Measurements from ENCODE around the gene PSD2. TPM values are rescaled to one million over a fixed set of nuclear protein-coding genes. Genes with fewer than 3 reads are reported as not detected.

The PSD2 gene
- total RNA-seq, 1 donor from 2014 or later: 0.52 TPM

GRCh38 chr5:139843991-139844390 lies 48.4 kb downstream of the PSD2 start:
- peaks cover 5 to 13% (median 11%) of the 10 kb centered on the region in 3 donors for H3K4me1 ChIP-seq (ENCODE audit: control insufficient read depth in 3 of 3, insufficient read depth in 3 of 3, low read length in 3 of 3)
- H3K9me3 ChIP-seq (ENCODE audit: control insufficient read depth in 3 of 3, low read length in 3 of 3): no peaks in the 10 kb centered on the region
- no peak overlapping the region for H3K4me3 ChIP-seq (ENCODE audit: low read length in 3 of 3)
- no peak overlapping the region for H3K27ac ChIP-seq (ENCODE audit: low read depth, low read length)
- peaks cover 0 to 4% (median 0%) of the 10 kb centered on the region in 3 donors for H3K27me3 ChIP-seq (ENCODE audit: control insufficient read depth in 3 of 3, insufficient read depth in 3 of 3, low read length in 3 of 3)
- no peaks in the 10 kb centered on the region for H3K36me3 ChIP-seq (ENCODE audit: control insufficient read depth in 3 of 3, insufficient read depth in 3 of 3, low read length in 3 of 3)
- H3K9ac ChIP-seq (ENCODE audit: low read depth in 1 of 3, low read length in 3 of 3): no peak overlapping the region

GRCh38 chr5:139844472-139845145 lies 49.0 kb downstream of the PSD2 start:
- Histone ChIP-seq H3K4me1 (ENCODE audit: control insufficient read depth in 3 of 3, insufficient read depth in 3 of 3, low read length in 3 of 3) (peaks cover 5 to 13% (median 11%) of the 10 kb centered on the region in 3 donors), H3K27ac (ENCODE audit: low read depth, low read length) (no peak overlapping the region), H3K9ac (ENCODE audit: low read depth in 1 of 3, low read length in 3 of 3) (no peak overlapping the region), H3K36me3 (ENCODE audit: control insufficient read depth in 3 of 3, insufficient read depth in 3 of 3, low read length in 3 of 3) (no peaks in the 10 kb centered on the region), H3K27me3 (ENCODE audit: control insufficient read depth in 3 of 3, insufficient read depth in 3 of 3, low read length in 3 of 3) (peaks cover 0 to 4% (median 0%) of the 10 kb centered on the region in 3 donors), H3K4me3 (ENCODE audit: low read length in 3 of 3) (no peak overlapping the region), H3K9me3 (ENCODE audit: control insufficient read depth in 3 of 3, low read length in 3 of 3) (no peaks in the 10 kb centered on the region)

- H3K27me3 ChIP-seq (ENCODE audit: control insufficient read depth in 3 of 3, insufficient read depth in 3 of 3, low read length in 3 of 3): peaks cover 0 to 4% (median 0%) of the 10 kb centered on the region in 3 donors
- H3K4me3 ChIP-seq (ENCODE audit: low read length in 3 of 3): no peak overlapping the region
- H3K36me3 ChIP-seq (ENCODE audit: control insufficient read depth in 3 of 3, insufficient read depth in 3 of 3, low read length in 3 of 3): no peaks in the 10 kb centered on the region
- H3K9me3 ChIP-seq (ENCODE audit: control insufficient read depth in 3 of 3, low read length in 3 of 3): no peaks in the 10 kb centered on the region
- no peak overlapping the region for H3K27ac ChIP-seq (ENCODE audit: low read depth, low read length)
- peak overlapping the region in 2 of 3 donors; percentile 16 to 57 for H3K9ac ChIP-seq (ENCODE audit: low read depth in 1 of 3, low read length in 3 of 3)
- peaks cover 5 to 13% (median 11%) of the 10 kb centered on the region in 3 donors for H3K4me1 ChIP-seq (ENCODE audit: control insufficient read depth in 3 of 3, insufficient read depth in 3 of 3, low read length in 3 of 3)
Measured at GRCh38 chr5:139845846-139846681, 50.5 kb downstream of the PSD2 start.

- peaks cover 0 to 4% (median 0%) of the 10 kb centered on the region in 3 donors for H3K27me3 ChIP-seq (ENCODE audit: control insufficient read depth in 3 of 3, insufficient read depth in 3 of 3, low read length in 3 of 3)
- peaks cover 6 to 9% (median 7%) of the 10 kb centered on the region in 3 donors for H3K36me3 ChIP-seq (ENCODE audit: control insufficient read depth in 3 of 3, insufficient read depth in 3 of 3, low read length in 3 of 3)
- no peak overlapping the region for H3K27ac ChIP-seq (ENCODE audit: low read depth, low read length)
- no peak overlapping the region for H3K4me3 ChIP-seq (ENCODE audit: low read length in 3 of 3)
- H3K9me3 ChIP-seq (ENCODE audit: control insufficient read depth in 3 of 3, low read length in 3 of 3): no peaks in the 10 kb centered on the region
- H3K9ac ChIP-seq (ENCODE audit: low read depth in 1 of 3, low read length in 3 of 3): no peak overlapping the region
- peaks cover 5 to 13% (median 11%) of the 10 kb centered on the region in 3 donors for H3K4me1 ChIP-seq (ENCODE audit: control insufficient read depth in 3 of 3, insufficient read depth in 3 of 3, low read length in 3 of 3)
Measured at GRCh38 chr5:139847091-139847490, 51.5 kb downstream of the PSD2 start.

GRCh38 chr5:139847790-139848507 lies 52.3 kb downstream of the PSD2 start:
- Histone ChIP-seq H3K9ac (ENCODE audit: low read depth in 1 of 3, low read length in 3 of 3) (peak overlapping the region in 2 of 3 donors; percentile 14 to 76), H3K27me3 (ENCODE audit: control insufficient read depth in 3 of 3, insufficient read depth in 3 of 3, low read length in 3 of 3) (peaks cover 0 to 4% (median 0%) of the 10 kb centered on the region in 3 donors), H3K36me3 (ENCODE audit: control insufficient read depth in 3 of 3, insufficient read depth in 3 of 3, low read length in 3 of 3) (peaks cover 11 to 15% (median 13%) of the 10 kb centered on the region in 3 donors), H3K27ac (ENCODE audit: low read depth, low read length) (no peak overlapping the region), H3K4me1 (ENCODE audit: control insufficient read depth in 3 of 3, insufficient read depth in 3 of 3, low read length in 3 of 3) (peaks cover 5 to 13% (median 11%) of the 10 kb centered on the region in 3 donors), H3K9me3 (ENCODE audit: control insufficient read depth in 3 of 3, low read length in 3 of 3) (no peaks in the 10 kb centered on the region), H3K4me3 (ENCODE audit: low read length in 3 of 3) (peak overlapping the region in 2 of 3 donors; percentile 49 to 69)

- H3K9me3 ChIP-seq (ENCODE audit: control insufficient read depth in 3 of 3, low read length in 3 of 3): no peaks in the 10 kb centered on the region
- H3K27me3 ChIP-seq (ENCODE audit: control insufficient read depth in 3 of 3, insufficient read depth in 3 of 3, low read length in 3 of 3): peaks cover 0 to 4% (median 0%) of the 10 kb centered on the region in 3 donors
- H3K4me1 ChIP-seq (ENCODE audit: control insufficient read depth in 3 of 3, insufficient read depth in 3 of 3, low read length in 3 of 3): peaks cover 5 to 13% (median 11%) of the 10 kb centered on the region in 3 donors
- H3K4me3 ChIP-seq (ENCODE audit: low read length in 3 of 3): peak overlapping the region in 2 of 3 donors; percentile 49 to 69
- peak overlapping the region in 2 of 3 donors; percentile 14 to 76 for H3K9ac ChIP-seq (ENCODE audit: low read depth in 1 of 3, low read length in 3 of 3)
- H3K36me3 ChIP-seq (ENCODE audit: control insufficient read depth in 3 of 3, insufficient read depth in 3 of 3, low read length in 3 of 3): peaks cover 11 to 15% (median 13%) of the 10 kb centered on the region in 3 donors
- H3K27ac ChIP-seq (ENCODE audit: low read depth, low read length): no peak overlapping the region
Measured at GRCh38 chr5:139848508-139849100, 53.0 kb downstream of the PSD2 start.

GRCh38 chr5:139849501-139849900 lies 53.9 kb downstream of the PSD2 start:
- no peak overlapping the region for H3K4me3 ChIP-seq (ENCODE audit: low read length in 3 of 3)
- H3K36me3 ChIP-seq (ENCODE audit: control insufficient read depth in 3 of 3, insufficient read depth in 3 of 3, low read length in 3 of 3): peaks cover 11 to 15% (median 13%) of the 10 kb centered on the region in 3 donors
- H3K27ac ChIP-seq (ENCODE audit: low read depth, low read length): no peak overlapping the region
- no peak overlapping the region for H3K9ac ChIP-seq (ENCODE audit: low read depth in 1 of 3, low read length in 3 of 3)
- H3K27me3 ChIP-seq (ENCODE audit: control insufficient read depth in 3 of 3, insufficient read depth in 3 of 3, low read length in 3 of 3): peaks cover 0 to 4% (median 0%) of the 10 kb centered on the region in 3 donors
- no peaks in the 10 kb centered on the region for H3K9me3 ChIP-seq (ENCODE audit: control insufficient read depth in 3 of 3, low read length in 3 of 3)
- peaks cover 5 to 13% (median 10%) of the 10 kb centered on the region in 3 donors for H3K4me1 ChIP-seq (ENCODE audit: control insufficient read depth in 3 of 3, insufficient read depth in 3 of 3, low read length in 3 of 3)

GRCh38 chr5:139849942-139850341 lies 54.3 kb downstream of the PSD2 start:
- H3K4me3 ChIP-seq (ENCODE audit: low read length in 3 of 3): no peak overlapping the region
- peaks cover 5 to 13% (median 9%) of the 10 kb centered on the region in 3 donors for H3K4me1 ChIP-seq (ENCODE audit: control insufficient read depth in 3 of 3, insufficient read depth in 3 of 3, low read length in 3 of 3)
- H3K27me3 ChIP-seq (ENCODE audit: control insufficient read depth in 3 of 3, insufficient read depth in 3 of 3, low read length in 3 of 3): peaks cover 0 to 4% (median 0%) of the 10 kb centered on the region in 3 donors
- no peak overlapping the region for H3K9ac ChIP-seq (ENCODE audit: low read depth in 1 of 3, low read length in 3 of 3)
- no peak overlapping the region for H3K27ac ChIP-seq (ENCODE audit: low read depth, low read length)
- H3K9me3 ChIP-seq (ENCODE audit: control insufficient read depth in 3 of 3, low read length in 3 of 3): no peaks in the 10 kb centered on the region
- peaks cover 12 to 15% (median 13%) of the 10 kb centered on the region in 3 donors for H3K36me3 ChIP-seq (ENCODE audit: control insufficient read depth in 3 of 3, insufficient read depth in 3 of 3, low read length in 3 of 3)

GRCh38 chr5:139850423-139851016 lies 54.9 kb downstream of the PSD2 start:
- Histone ChIP-seq H3K36me3 (ENCODE audit: control insufficient read depth in 3 of 3, insufficient read depth in 3 of 3, low read length in 3 of 3) (peaks cover 12 to 17% (median 16%) of the 10 kb centered on the region in 3 donors), H3K9me3 (ENCODE audit: control insufficient read depth in 3 of 3, low read length in 3 of 3) (no peaks in the 10 kb centered on the region), H3K9ac (ENCODE audit: low read depth in 1 of 3, low read length in 3 of 3) (no peak overlapping the region), H3K4me3 (ENCODE audit: low read length in 3 of 3) (no peak overlapping the region), H3K27ac (ENCODE audit: low read depth, low read length) (no peak overlapping the region), H3K27me3 (ENCODE audit: control insufficient read depth in 3 of 3, insufficient read depth in 3 of 3, low read length in 3 of 3) (peaks cover 0 to 4% (median 0%) of the 10 kb centered on the region in 3 donors), H3K4me1 (ENCODE audit: control insufficient read depth in 3 of 3, insufficient read depth in 3 of 3, low read length in 3 of 3) (peaks cover 5 to 13% (median 9%) of the 10 kb centered on the region in 3 donors)

All from skeletal muscle tissue (tissue), 4 donors.